ENCODE measurements around the gene TTC8.

The TTC8 gene

GRCh38 chr14:88872976-88873375 is 48.5 kb downstream of the TTC8 start:
- Mint-ChIP-seq H3K4me3 (no peak overlapping the region), H3K36me3 (ENCODE audit: low read depth) (peaks cover 29% of the 10 kb centered on the region), H3K4me1 (no peaks in the 10 kb centered on the region), H3K27me3 (ENCODE audit: low read depth) (no peaks in the 10 kb centered on the region), H3K9me3 (no peaks in the 10 kb centered on the region), H3K27ac (no peak overlapping the region)
- TF ChIP-seq, protein P1, sequence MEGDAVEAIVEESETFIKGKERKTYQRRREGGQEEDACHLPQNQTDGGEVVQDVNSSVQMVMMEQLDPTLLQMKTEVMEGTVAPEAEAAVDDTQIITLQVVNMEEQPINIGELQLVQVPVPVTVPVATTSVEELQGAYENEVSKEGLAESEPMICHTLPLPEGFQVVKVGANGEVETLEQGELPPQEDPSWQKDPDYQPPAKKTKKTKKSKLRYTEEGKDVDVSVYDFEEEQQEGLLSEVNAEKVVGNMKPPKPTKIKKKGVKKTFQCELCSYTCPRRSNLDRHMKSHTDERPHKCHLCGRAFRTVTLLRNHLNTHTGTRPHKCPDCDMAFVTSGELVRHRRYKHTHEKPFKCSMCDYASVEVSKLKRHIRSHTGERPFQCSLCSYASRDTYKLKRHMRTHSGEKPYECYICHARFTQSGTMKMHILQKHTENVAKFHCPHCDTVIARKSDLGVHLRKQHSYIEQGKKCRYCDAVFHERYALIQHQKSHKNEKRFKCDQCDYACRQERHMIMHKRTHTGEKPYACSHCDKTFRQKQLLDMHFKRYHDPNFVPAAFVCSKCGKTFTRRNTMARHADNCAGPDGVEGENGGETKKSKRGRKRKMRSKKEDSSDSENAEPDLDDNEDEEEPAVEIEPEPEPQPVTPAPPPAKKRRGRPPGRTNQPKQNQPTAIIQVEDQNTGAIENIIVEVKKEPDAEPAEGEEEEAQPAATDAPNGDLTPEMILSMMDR (IDR thresholded peaks at IDR 0.05; ENCODE audit: unreplicated experiment in 3 of 3): no peak

GRCh38 chr14:88877192-88877591 is 52.7 kb downstream of the TTC8 start:
- TF ChIP-seq, protein P1 (IDR thresholded peaks at IDR 0.05; ENCODE audit: unreplicated experiment in 3 of 3): no peak
- no peak overlapping the region for H3K27ac Mint-ChIP-seq
- no peak overlapping the region for H3K4me3 Mint-ChIP-seq
- H3K9me3 Mint-ChIP-seq: peaks cover 9% of the 10 kb centered on the region
- H3K4me1 Mint-ChIP-seq: no peaks in the 10 kb centered on the region
- no peaks in the 10 kb centered on the region for H3K27me3 Mint-ChIP-seq (ENCODE audit: low read depth)
- peaks cover 33% of the 10 kb centered on the region for H3K36me3 Mint-ChIP-seq (ENCODE audit: low read depth)

- peaks cover 3% of the 10 kb centered on the region for H3K27me3 Mint-ChIP-seq (ENCODE audit: low read depth)
- no peak overlapping the region for H3K27ac Mint-ChIP-seq
- peaks cover 17% of the 10 kb centered on the region for H3K9me3 Mint-ChIP-seq
- TF ChIP-seq, protein P1 (IDR thresholded peaks at IDR 0.05; ENCODE audit: unreplicated experiment in 3 of 3): no peak
- no peaks in the 10 kb centered on the region for H3K4me1 Mint-ChIP-seq
- H3K4me3 Mint-ChIP-seq: no peak overlapping the region
- H3K36me3 Mint-ChIP-seq (ENCODE audit: low read depth): peaks cover 38% of the 10 kb centered on the region
Observed at GRCh38 chr14:88879022-88879421, 54.6 kb downstream of the TTC8 start.

DNA sequence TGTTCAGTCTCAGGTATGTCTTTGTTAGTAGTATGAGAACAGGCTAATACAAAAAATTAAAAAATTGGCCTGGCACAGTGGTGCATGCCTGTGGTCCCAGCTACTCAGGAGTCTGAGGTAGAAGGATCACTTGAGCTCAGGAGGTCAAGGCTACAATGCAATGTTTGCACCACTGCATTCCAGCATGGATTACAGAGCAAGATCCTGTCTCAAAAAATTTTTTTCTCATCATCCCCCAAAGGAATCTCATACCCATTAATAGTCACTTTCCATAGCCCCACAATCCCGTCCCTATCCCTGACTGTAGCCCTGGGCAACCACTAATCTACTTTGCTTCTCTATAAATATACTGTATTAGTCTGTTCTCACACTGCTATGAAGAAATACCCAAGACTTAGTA is 57.8 kb downstream of the TTC8 start:
- Mint-ChIP-seq H3K27ac (no peak overlapping the region), H3K4me3 (no peak overlapping the region), H3K4me1 (no peaks in the 10 kb centered on the region), H3K36me3 (ENCODE audit: low read depth) (peaks cover 45% of the 10 kb centered on the region), H3K27me3 (ENCODE audit: low read depth) (peaks cover 3% of the 10 kb centered on the region), H3K9me3 (peaks cover 24% of the 10 kb centered on the region)
- TF ChIP-seq, protein P1 (IDR thresholded peaks at IDR 0.05; ENCODE audit: unreplicated experiment in 3 of 3): no peak

GRCh38 chr14:88895116-88895515 is 70.7 kb downstream of the TTC8 start:
- Mint-ChIP-seq H3K36me3 (ENCODE audit: low read depth) (no peaks in the 10 kb centered on the region), H3K9me3 (peaks cover 5% of the 10 kb centered on the region), H3K27me3 (ENCODE audit: low read depth) (peaks cover 6% of the 10 kb centered on the region), H3K27ac (no peak overlapping the region), H3K4me3 (no peak overlapping the region), H3K4me1 (peaks cover 5% of the 10 kb centered on the region)
- TF ChIP-seq, protein P1 (IDR thresholded peaks at IDR 0.05; ENCODE audit: unreplicated experiment in 3 of 3): no peak

DNA sequence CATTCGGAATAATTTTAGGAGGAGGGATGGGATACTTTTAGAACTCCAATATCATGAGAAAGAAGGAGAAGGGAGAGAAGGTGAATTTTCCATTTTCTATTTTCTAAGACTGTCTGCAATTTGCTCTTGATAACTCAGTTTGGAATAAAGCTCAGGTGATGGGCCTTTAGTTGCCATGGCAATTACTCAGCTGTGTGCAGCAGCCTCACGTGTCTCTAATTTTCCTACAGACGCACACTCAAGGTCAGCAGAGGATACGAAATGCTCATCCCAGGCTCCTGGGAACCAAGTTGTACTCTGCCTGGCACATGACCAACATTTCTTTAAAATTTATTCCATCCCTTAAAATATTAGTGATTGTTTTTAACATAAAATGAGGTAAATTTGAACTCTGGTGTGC is 76.7 kb downstream of the TTC8 start:
- no peak overlapping the region for H3K4me3 Mint-ChIP-seq
- H3K27ac Mint-ChIP-seq: no peak overlapping the region
- H3K9me3 Mint-ChIP-seq: peaks cover 3% of the 10 kb centered on the region
- no peaks in the 10 kb centered on the region for H3K4me1 Mint-ChIP-seq
- TF ChIP-seq, protein P1 (IDR thresholded peaks at IDR 0.05; ENCODE audit: unreplicated experiment in 3 of 3): no peak
- H3K36me3 Mint-ChIP-seq (ENCODE audit: low read depth): no peaks in the 10 kb centered on the region
- peaks cover 12% of the 10 kb centered on the region for H3K27me3 Mint-ChIP-seq (ENCODE audit: low read depth)

Data from nephron (organoid).